ENCODE measurements around the gene ABCG1. TPM values are rescaled to one million over a fixed set of nuclear protein-coding genes. Genes with fewer than 3 reads are reported as not detected.

Gene ABCG1
- total and polyA plus RNA-seq, 4 donors, result 1.6 to 9.7 (median 5.3) TPM

DNA sequence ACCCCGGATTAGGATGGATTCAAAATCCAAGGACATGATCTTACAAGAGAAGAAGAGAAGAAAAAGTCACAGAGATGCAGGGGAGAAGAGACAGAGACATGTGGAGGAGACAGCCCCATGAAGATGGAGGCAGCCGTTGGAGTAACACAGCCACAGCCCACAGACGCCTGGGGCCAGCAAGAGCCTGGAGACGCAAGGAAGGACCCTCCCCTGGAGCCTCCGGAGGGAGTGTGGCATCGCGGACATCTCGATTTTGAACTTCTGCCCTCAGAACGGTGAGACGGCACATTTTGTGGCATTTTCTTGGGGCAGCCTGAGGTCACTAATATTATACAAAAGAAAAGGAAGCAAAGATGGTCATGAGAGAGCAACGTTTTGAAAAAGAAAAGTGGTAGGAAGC lies 28.8 kb downstream of the ABCG1 start (continued):
- TF ChIP-seq, protein P1, sequence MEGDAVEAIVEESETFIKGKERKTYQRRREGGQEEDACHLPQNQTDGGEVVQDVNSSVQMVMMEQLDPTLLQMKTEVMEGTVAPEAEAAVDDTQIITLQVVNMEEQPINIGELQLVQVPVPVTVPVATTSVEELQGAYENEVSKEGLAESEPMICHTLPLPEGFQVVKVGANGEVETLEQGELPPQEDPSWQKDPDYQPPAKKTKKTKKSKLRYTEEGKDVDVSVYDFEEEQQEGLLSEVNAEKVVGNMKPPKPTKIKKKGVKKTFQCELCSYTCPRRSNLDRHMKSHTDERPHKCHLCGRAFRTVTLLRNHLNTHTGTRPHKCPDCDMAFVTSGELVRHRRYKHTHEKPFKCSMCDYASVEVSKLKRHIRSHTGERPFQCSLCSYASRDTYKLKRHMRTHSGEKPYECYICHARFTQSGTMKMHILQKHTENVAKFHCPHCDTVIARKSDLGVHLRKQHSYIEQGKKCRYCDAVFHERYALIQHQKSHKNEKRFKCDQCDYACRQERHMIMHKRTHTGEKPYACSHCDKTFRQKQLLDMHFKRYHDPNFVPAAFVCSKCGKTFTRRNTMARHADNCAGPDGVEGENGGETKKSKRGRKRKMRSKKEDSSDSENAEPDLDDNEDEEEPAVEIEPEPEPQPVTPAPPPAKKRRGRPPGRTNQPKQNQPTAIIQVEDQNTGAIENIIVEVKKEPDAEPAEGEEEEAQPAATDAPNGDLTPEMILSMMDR (IDR thresholded peaks at IDR 0.05; ENCODE audit: low read depth, low read length, missing input control), result no peak
- TF ChIP-seq, protein P2, sequence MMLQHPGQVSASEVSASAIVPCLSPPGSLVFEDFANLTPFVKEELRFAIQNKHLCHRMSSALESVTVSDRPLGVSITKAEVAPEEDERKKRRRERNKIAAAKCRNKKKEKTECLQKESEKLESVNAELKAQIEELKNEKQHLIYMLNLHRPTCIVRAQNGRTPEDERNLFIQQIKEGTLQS (IDR thresholded peaks at IDR 0.05), result no peak
- TF ChIP-seq NR2F2 (IDR thresholded peaks at IDR 0.05), result no peak
- TF ChIP-seq HNF4A (conservative IDR thresholded peaks at IDR 0.05), result no peak
- no peak for TF ChIP-seq HNF4G (IDR thresholded peaks at IDR 0.05)
- TF ChIP-seq GABPA (IDR thresholded peaks at IDR 0.05 in 1 of 2, conservative IDR thresholded peaks at IDR 0.05 in 1 of 2), result no peak
- no peak for TF ChIP-seq SP1 (IDR thresholded peaks at IDR 0.05)
- no peak for TF ChIP-seq EGR1 (IDR thresholded peaks at IDR 0.05; ENCODE audit: low read depth in 2 of 2)
- no peak for TF ChIP-seq RXRA (IDR thresholded peaks at IDR 0.05)

DNA sequence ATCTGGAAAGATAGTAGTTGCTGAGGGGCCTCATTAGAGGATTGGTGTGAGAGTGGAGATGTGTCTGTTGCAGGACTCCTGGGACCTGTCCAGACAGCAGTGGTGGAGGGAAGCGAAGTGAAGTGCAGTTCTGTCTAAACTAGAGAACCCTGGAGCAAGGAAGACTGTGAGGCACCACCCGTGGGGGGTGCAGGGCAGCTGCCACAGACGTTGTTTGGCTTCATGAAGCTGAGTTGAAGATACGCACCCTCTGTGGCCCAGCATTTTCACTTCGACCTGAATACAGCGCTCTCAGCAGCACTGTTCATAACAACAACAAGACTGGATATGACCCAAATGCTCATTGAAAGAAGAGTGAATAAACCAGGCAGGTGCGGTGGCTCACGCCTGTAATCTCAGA lies 29.3 kb downstream of the ABCG1 start:
- no peak overlapping the region for H3K9ac ChIP-seq (ENCODE audit: low read depth in 1 of 2, low read length in 2 of 2)
- no peak overlapping the region for H3K27ac ChIP-seq (ENCODE audit: low read depth in 1 of 2, low read length in 2 of 2)
- 91% methylated on average over 8 of the region's 8 CpGs for WGBS
- DNase-seq (ENCODE audit: low spot score), result no peak
- no peaks in the 10 kb centered on the region for H3K9me3 ChIP-seq (ENCODE audit: control insufficient read depth in 4 of 4, low read length in 3 of 4)
- TF ChIP-seq NR2F2 (IDR thresholded peaks at IDR 0.05) (no peak), GABPA (IDR thresholded peaks at IDR 0.05 in 1 of 2, conservative IDR thresholded peaks at IDR 0.05 in 1 of 2) (no peak), RXRA (IDR thresholded peaks at IDR 0.05) (no peak), TAF1 (conservative IDR thresholded peaks at IDR 0.05) (no peak), MAX (IDR thresholded peaks at IDR 0.05) (no peak), JUND (IDR thresholded peaks at IDR 0.05) (no peak), RAD21 (IDR thresholded peaks at IDR 0.05) (no peak), YY1 (IDR thresholded peaks at IDR 0.05) (no peak), FOXA1 (IDR thresholded peaks at IDR 0.05) (no peak), HNF4A (conservative IDR thresholded peaks at IDR 0.05) (no peak), SP1 (IDR thresholded peaks at IDR 0.05) (no peak), EGR1 (IDR thresholded peaks at IDR 0.05; ENCODE audit: low read depth in 2 of 2) (no peak), FOXA2 (IDR thresholded peaks at IDR 0.05) (no peak), HNF4G (IDR thresholded peaks at IDR 0.05) (no peak)
- TF ChIP-seq, protein P3, sequence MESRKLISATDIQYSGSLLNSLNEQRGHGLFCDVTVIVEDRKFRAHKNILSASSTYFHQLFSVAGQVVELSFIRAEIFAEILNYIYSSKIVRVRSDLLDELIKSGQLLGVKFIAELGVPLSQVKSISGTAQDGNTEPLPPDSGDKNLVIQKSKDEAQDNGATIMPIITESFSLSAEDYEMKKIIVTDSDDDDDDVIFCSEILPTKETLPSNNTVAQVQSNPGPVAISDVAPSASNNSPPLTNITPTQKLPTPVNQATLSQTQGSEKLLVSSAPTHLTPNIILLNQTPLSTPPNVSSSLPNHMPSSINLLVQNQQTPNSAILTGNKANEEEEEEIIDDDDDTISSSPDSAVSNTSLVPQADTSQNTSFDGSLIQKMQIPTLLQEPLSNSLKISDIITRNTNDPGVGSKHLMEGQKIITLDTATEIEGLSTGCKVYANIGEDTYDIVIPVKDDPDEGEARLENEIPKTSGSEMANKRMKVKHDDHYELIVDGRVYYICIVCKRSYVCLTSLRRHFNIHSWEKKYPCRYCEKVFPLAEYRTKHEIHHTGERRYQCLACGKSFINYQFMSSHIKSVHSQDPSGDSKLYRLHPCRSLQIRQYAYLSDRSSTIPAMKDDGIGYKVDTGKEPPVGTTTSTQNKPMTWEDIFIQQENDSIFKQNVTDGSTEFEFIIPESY (IDR thresholded peaks at IDR 0.05), result no peak
- TF ChIP-seq, protein P4, sequence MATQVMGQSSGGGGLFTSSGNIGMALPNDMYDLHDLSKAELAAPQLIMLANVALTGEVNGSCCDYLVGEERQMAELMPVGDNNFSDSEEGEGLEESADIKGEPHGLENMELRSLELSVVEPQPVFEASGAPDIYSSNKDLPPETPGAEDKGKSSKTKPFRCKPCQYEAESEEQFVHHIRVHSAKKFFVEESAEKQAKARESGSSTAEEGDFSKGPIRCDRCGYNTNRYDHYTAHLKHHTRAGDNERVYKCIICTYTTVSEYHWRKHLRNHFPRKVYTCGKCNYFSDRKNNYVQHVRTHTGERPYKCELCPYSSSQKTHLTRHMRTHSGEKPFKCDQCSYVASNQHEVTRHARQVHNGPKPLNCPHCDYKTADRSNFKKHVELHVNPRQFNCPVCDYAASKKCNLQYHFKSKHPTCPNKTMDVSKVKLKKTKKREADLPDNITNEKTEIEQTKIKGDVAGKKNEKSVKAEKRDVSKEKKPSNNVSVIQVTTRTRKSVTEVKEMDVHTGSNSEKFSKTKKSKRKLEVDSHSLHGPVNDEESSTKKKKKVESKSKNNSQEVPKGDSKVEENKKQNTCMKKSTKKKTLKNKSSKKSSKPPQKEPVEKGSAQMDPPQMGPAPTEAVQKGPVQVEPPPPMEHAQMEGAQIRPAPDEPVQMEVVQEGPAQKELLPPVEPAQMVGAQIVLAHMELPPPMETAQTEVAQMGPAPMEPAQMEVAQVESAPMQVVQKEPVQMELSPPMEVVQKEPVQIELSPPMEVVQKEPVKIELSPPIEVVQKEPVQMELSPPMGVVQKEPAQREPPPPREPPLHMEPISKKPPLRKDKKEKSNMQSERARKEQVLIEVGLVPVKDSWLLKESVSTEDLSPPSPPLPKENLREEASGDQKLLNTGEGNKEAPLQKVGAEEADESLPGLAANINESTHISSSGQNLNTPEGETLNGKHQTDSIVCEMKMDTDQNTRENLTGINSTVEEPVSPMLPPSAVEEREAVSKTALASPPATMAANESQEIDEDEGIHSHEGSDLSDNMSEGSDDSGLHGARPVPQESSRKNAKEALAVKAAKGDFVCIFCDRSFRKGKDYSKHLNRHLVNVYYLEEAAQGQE (IDR thresholded peaks at IDR 0.05), result no peak
- TF ChIP-seq, protein P2 (IDR thresholded peaks at IDR 0.05), result no peak
- H3K4me1 ChIP-seq (ENCODE audit: control insufficient read depth in 4 of 4, insufficient read depth in 4 of 4, low read length in 3 of 4), result no peaks in the 10 kb centered on the region
- H3K4me3 ChIP-seq (ENCODE audit: low read depth in 1 of 3, low read length in 3 of 3), result no peak overlapping the region
- H3K36me3 ChIP-seq (ENCODE audit: control insufficient read depth in 4 of 4, insufficient read depth in 3 of 4, low read depth in 1 of 4, low read length in 3 of 4), result no peaks in the 10 kb centered on the region
- no peaks in the 10 kb centered on the region for H3K27me3 ChIP-seq (ENCODE audit: control insufficient read depth in 4 of 4, insufficient read depth in 4 of 4, low read length in 3 of 4)

Data from liver (tissue), 9 donors.